AG09309 (cell line): ENCODE measurements around the gene BBS12.

ENCODE experiments used
- DNase-seq: peaks from one replicate; pipeline ENCODE4 v3.0.0-alpha.2; 2010; ENCODE audit warnings: low read depth
- H3K4me3 ChIP-seq: 2 replicates; pipeline ENCODE4 v1.5.1; 2011; ENCODE audit warnings: mild to moderate bottlenecking, low read depth, low read length, moderate library complexity; ENCODE audit not compliant: control insufficient read depth
- TF ChIP-seq, protein P1 (sequence below): IDR thresholded peaks from 2 replicates; pipeline ENCODE4 v1.5.1; 2011; ENCODE audit warnings: mild to moderate bottlenecking, low read depth, low read length, inconsistent platforms; ENCODE audit not compliant: insufficient read depth, control insufficient read depth; ENCODE audit errors: missing control alignments

The BBS12 gene

DNA sequence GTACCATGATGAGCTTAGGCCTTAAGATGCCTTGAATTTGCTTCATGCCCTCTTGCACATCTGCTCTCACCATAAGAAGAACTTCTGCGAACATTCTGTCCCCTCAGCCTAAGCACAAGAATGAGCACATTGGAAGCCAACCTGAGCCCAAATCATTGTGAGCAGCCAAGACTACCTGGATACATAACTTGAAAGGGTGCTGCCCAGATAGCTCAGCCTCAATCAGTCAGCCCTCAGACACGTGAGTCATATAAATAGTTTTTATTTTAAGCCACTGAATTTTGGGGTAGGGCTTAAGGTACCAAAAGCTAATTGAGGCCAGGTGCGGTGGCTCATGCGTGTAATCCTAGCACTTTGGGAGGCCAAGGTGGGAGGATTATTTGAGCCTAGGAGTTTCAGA lies 27.5 kb upstream of the BBS12 start:
- DNase-seq, result no peak
- TF ChIP-seq, protein P1, sequence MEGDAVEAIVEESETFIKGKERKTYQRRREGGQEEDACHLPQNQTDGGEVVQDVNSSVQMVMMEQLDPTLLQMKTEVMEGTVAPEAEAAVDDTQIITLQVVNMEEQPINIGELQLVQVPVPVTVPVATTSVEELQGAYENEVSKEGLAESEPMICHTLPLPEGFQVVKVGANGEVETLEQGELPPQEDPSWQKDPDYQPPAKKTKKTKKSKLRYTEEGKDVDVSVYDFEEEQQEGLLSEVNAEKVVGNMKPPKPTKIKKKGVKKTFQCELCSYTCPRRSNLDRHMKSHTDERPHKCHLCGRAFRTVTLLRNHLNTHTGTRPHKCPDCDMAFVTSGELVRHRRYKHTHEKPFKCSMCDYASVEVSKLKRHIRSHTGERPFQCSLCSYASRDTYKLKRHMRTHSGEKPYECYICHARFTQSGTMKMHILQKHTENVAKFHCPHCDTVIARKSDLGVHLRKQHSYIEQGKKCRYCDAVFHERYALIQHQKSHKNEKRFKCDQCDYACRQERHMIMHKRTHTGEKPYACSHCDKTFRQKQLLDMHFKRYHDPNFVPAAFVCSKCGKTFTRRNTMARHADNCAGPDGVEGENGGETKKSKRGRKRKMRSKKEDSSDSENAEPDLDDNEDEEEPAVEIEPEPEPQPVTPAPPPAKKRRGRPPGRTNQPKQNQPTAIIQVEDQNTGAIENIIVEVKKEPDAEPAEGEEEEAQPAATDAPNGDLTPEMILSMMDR, result no peak
- no peak overlapping the region for H3K4me3 ChIP-seq

DNA sequence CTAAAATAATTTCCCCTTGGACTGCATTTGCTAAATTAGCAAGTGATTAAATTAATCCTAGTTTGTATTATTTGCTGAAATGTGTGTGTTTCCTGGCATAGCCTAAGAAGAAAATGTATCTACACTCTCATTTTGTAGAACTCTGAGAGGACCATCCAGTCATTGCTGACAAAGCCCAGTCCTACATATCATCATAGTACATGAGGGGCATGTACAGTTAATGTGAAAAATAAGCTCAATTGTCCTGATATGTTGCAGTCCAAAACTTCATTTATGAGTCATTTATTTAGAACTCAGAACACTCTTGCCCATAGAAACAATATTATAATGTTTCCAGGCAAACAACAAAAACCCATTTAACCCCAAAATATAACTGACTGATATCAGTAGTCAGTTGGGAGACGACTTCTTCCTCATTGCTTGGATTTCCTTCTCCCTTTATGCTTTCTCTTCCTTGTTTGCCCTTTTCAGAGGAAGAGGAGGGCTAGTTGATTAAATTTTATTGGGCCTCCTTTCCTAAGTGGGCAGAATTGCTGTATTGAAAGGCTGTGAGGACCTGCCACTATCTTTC lies 26.9 kb upstream of the BBS12 start:
- no peak overlapping the region for H3K4me3 ChIP-seq
- no peak for DNase-seq
- TF ChIP-seq, protein P1, result no peak

GRCh38 chr4:122706511-122706910 lies 26.0 kb upstream of the BBS12 start:
- no peak overlapping the region for H3K4me3 ChIP-seq
- no peak for DNase-seq
- TF ChIP-seq, protein P1, result no peak

DNA sequence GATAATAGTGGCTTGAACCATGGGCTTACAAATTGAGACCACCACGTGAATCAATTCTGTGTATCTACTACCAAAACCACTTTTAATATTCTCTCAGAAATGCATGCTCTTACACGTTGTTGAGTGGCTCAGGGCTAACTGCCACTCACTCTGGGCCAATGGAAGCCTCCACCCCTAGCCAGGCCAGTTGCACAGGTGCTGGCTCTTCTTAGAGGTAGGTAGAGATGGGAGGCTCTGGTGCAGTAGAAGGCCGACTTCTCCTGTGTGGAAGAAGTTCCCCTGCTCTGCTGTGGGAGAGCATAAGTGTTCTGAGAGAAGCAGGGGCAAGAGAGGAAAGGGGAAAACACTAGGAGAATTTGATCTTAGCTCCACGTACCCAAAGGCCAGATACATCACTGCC lies 25.0 kb upstream of the BBS12 start:
- no peak for DNase-seq
- TF ChIP-seq, protein P1, result no peak
- H3K4me3 ChIP-seq, result no peak overlapping the region

GRCh38 chr4:122709236-122709635 lies 23.3 kb upstream of the BBS12 start:
- TF ChIP-seq, protein P1, result no peak
- no peak for DNase-seq
- H3K4me3 ChIP-seq, result no peak overlapping the region

DNA sequence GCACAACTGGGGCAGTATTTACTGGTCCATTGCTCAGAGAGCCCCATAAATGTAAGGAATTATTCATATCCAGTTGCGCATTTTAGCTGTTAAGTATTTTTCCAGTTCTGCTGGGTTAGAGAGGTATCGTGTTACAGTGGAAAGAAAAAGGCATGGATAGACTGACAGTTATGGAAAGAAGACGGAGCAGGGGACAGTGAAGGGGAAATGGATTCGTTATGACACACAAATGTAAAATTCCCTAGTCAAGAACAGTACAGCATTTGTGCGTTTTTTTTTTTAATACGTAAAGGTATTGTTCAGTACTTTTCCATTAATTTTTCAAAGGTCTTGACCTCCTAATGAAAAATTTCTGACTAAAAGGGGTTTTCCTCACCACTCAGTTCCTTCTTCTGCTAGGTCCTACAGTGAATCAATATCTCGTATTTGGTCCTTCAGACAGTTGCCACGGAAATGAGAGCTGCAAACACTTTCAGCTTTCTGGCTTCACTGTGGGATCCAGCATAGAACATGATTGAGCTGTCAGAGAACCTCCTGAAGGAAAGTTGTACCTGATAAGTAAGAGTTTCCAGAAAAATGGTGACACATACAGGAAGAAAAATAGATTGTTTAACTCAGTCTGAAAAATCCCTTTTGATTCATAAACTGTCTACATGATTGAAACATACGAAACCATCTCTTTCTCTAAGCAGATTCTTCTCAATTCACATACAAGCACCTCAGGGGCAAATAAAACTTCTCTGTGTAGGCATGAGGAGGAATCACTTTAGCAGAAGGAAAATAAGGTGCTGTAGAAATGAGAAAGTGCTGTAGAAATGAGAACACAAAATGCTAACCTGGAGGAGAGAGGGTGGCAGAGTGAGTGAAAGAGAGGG lies 21.8 kb upstream of the BBS12 start:
- no peak overlapping the region for H3K4me3 ChIP-seq
- no peak for DNase-seq
- TF ChIP-seq, protein P1, result no peak
